ENCODE results near the gene ORC6. TPM values are rescaled to one million over a fixed set of nuclear protein-coding genes. Genes with fewer than 3 reads are reported as not detected.

The ORC6 gene
- total and polyA plus RNA-seq, 2 donors (not counting 1 experiment from before 2014, with no cell fraction given): 4.7 to 4.8 TPM

DNA sequence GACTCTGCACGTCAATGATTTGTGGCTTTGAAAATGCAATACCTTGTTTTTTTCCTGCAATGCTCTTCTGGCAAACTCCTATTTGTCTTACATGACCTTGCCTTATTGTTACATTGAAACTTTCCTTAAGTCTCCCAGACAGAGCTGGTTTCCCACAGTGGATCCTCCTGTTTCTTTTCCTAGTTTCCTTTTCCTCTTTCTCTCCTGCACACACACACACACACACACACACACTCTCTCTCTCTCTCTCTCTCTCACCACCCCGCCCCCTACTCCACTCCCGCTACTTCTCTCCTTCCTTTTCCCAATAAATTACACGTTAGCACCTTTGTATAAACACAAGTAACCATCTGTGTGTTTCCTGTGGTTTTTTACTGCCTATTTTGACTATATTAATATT, 2.3 kb downstream of the ORC6 start:
- WGBS (ENCODE audit: insufficient coverage): no CpG with 5 or more reads among the region's 4 CpGs
- Histone ChIP-seq H3K4me3 (ENCODE audit: control extremely low read depth in 1 of 5, extremely low read depth in 1 of 5, insufficient read depth in 1 of 5, low read depth in 2 of 5, low read length in 4 of 5) (peak overlapping the region in 2 of 5 experiments; percentile 13 to 34), H2AFZ (ENCODE audit: insufficient read depth, low read depth, low read length, poor library complexity, severe bottlenecking) (no peak overlapping the region), H3K9me3 (ENCODE audit: control extremely low read depth in 1 of 3, control insufficient read depth in 2 of 3, insufficient read depth in 1 of 3, low read length in 2 of 3) (no peaks in the 10 kb centered on the region), H3K27ac (ENCODE audit: low read length in 2 of 2) (peak overlapping the region in 1 of 2 donors; percentile 9), H3K4me2 (replicated peaks; ENCODE audit: low read depth, low read length, poor library complexity, severe bottlenecking) (peak overlapping the region; percentile 95), H3K36me3 (replicated peaks in 1 of 2; ENCODE audit: control extremely low read depth in 1 of 2, control insufficient read depth in 1 of 2, extremely low read depth in 1 of 2, insufficient read depth in 2 of 2, low read length in 1 of 2) (peaks cover 0 to 2% of the 10 kb centered on the region in 2 experiments), H3K27me3 (replicated peaks in 1 of 4; ENCODE audit: control extremely low read depth in 1 of 4, control insufficient read depth in 3 of 4, insufficient read depth in 4 of 4, low read length in 3 of 4) (no peaks in the 10 kb centered on the region), H3K4me1 (ENCODE audit: control insufficient read depth in 2 of 2, insufficient read depth in 2 of 2, low read length in 2 of 2) (peaks cover 45 to 48% of the 10 kb centered on the region in 2 donors), H4K20me1 (ENCODE audit: control insufficient read depth, insufficient read depth, low read length, poor library complexity, severe bottlenecking) (peaks cover 12% of the 10 kb centered on the region), H3K79me2 (ENCODE audit: control insufficient read depth, insufficient read depth, low read length) (peaks cover 27% of the 10 kb centered on the region), H3K9ac (ENCODE audit: low read length) (peak overlapping the region; percentile 13)
- ChIA-PET POLR2A (no interaction called here), CTCF (interaction anchor here (0.6 to 2.9 kb wide), 9 partner anchors 16 to 346 kb away, joined by 3 to 15 read pairs (median 6); no protein-coding TSS in a partner anchor)
- Mint-ChIP-seq H3K4me3 (no peak overlapping the region), H3K27ac (peak overlapping the region; percentile 32), H3K4me1 (peaks cover 21% of the 10 kb centered on the region), H3K9me3 (ENCODE audit: insufficient read depth) (no peaks in the 10 kb centered on the region), H3K27me3 (no peaks in the 10 kb centered on the region)
- TF ChIP-seq EZH2 (IDR thresholded peaks at IDR 0.05; ENCODE audit: borderline replicate concordance, insufficient read depth, low read depth, low read length, poor library complexity, severe bottlenecking): no peak
- no peak for TF ChIP-seq CTCF (IDR thresholded peaks at IDR 0.05)
- ATAC-seq (ENCODE audit: low read depth) (no peak), DNase-seq (peak; percentile 62)
- intact Hi-C loops (cut with micrococcal nuclease): loop anchor here (2.0 kb wide), 1 partner anchor 51 kb away; no protein-coding TSS in a partner anchor

- no peaks in the 10 kb centered on the region for H3K27me3 Mint-ChIP-seq
- intact Hi-C loops (cut with micrococcal nuclease): no loop called here
- Histone ChIP-seq H3K79me2 (ENCODE audit: control insufficient read depth, insufficient read depth, low read length) (peaks cover 8% of the 10 kb centered on the region), H3K4me2 (replicated peaks; ENCODE audit: low read depth, low read length, poor library complexity, severe bottlenecking) (no peak overlapping the region), H3K36me3 (replicated peaks in 1 of 2; ENCODE audit: control extremely low read depth in 1 of 2, control insufficient read depth in 1 of 2, extremely low read depth in 1 of 2, insufficient read depth in 2 of 2, low read length in 1 of 2) (peaks cover 2 to 4% of the 10 kb centered on the region in 2 experiments), H3K27me3 (replicated peaks in 1 of 4; ENCODE audit: control extremely low read depth in 1 of 4, control insufficient read depth in 3 of 4, insufficient read depth in 4 of 4, low read length in 3 of 4) (no peaks in the 10 kb centered on the region), H3K27ac (ENCODE audit: low read length in 2 of 2) (no peak overlapping the region), H2AFZ (ENCODE audit: insufficient read depth, low read depth, low read length, poor library complexity, severe bottlenecking) (no peak overlapping the region), H3K9me3 (ENCODE audit: control extremely low read depth in 1 of 3, control insufficient read depth in 2 of 3, insufficient read depth in 1 of 3, low read length in 2 of 3) (no peaks in the 10 kb centered on the region), H3K4me1 (ENCODE audit: control insufficient read depth in 2 of 2, insufficient read depth in 2 of 2, low read length in 2 of 2) (peaks cover 33 to 37% of the 10 kb centered on the region in 2 donors), H4K20me1 (ENCODE audit: control insufficient read depth, insufficient read depth, low read length, poor library complexity, severe bottlenecking) (no peaks in the 10 kb centered on the region), H3K9ac (ENCODE audit: low read length) (no peak overlapping the region), H3K4me3 (ENCODE audit: control extremely low read depth in 1 of 5, extremely low read depth in 1 of 5, insufficient read depth in 1 of 5, low read depth in 2 of 5, low read length in 4 of 5) (no peak overlapping the region)
- peaks cover 5% of the 10 kb centered on the region for H3K4me1 Mint-ChIP-seq
- WGBS (ENCODE audit: insufficient coverage): no CpG with 5 or more reads among the region's 2 CpGs
- no peak for TF ChIP-seq CTCF (IDR thresholded peaks at IDR 0.05)
- TF ChIP-seq EZH2 (IDR thresholded peaks at IDR 0.05; ENCODE audit: borderline replicate concordance, insufficient read depth, low read depth, low read length, poor library complexity, severe bottlenecking): no peak
- ChIA-PET CTCF (interaction anchor here (2.9 kb wide), 1 partner anchor 20 kb away, joined by 15 read pairs; no protein-coding TSS in a partner anchor), POLR2A (no interaction called here)
- DNase-seq (no peak), ATAC-seq (ENCODE audit: low read depth) (no peak)
- H3K27ac Mint-ChIP-seq: no peak overlapping the region
- no peaks in the 10 kb centered on the region for H3K9me3 Mint-ChIP-seq (ENCODE audit: insufficient read depth)
- no peak overlapping the region for H3K4me3 Mint-ChIP-seq
These were observed 4.1 kb downstream of the ORC6 start for GRCh38 chr16:46693598-46693997.

All from B cell (primary cell).